GM21737 (cell line): ENCODE data around the gene TBCC.
A peak's percentile ranks its signal among the peaks of the same experiment; 100 is the strongest.

Source experiments
- ATAC-seq: cut with Tn5 transposase; IDR thresholded peaks from one replicate; pipeline ENCODE4 v1.9.1; 2021; ENCODE audit warnings: mild to moderate bottlenecking, moderate library complexity; ENCODE audit not compliant: unreplicated experiment

The TBCC gene

GRCh38 chr6:42745640-42746462 lies at the start of gene TBCC:
TBCC (minus strand) TSS chr6:42746103; CDS start chr6:42746073, 30 bp downstream.
- peak; percentile 69 for ATAC-seq

- ATAC-seq: no peak
Measured at GRCh38 chr6:42795651-42796050, 49.7 kb upstream of the TBCC start.

- no peak for ATAC-seq
Measured at GRCh38 chr6:42791706-42792320, 45.9 kb upstream of the TBCC start.

GRCh38 chr6:42790549-42791181 lies 44.8 kb upstream of the TBCC start:
- ATAC-seq: no peak

- ATAC-seq: no peak
Measured at GRCh38 chr6:42788671-42789070, 42.8 kb upstream of the TBCC start.

GRCh38 chr6:42787063-42787472 lies 41.2 kb upstream of the TBCC start:
- ATAC-seq: no peak

- no peak for ATAC-seq
Measured at GRCh38 chr6:42786525-42786985, 40.7 kb upstream of the TBCC start.

- no peak for ATAC-seq
Measured at GRCh38 chr6:42784717-42785498, 39.0 kb upstream of the TBCC start.

GRCh38 chr6:42783876-42784642 lies 38.2 kb upstream of the TBCC start:
- ATAC-seq: no peak

- ATAC-seq: peak; percentile 34
Measured at GRCh38 chr6:42783177-42783875, 37.4 kb upstream of the TBCC start.

GRCh38 chr6:42782689-42783176 lies 36.8 kb upstream of the TBCC start:
- ATAC-seq: peak; percentile 8

GRCh38 chr6:42781796-42782688 lies 36.1 kb upstream of the TBCC start, which contains the start of gene BICRAL:
BICRAL (plus strand) TSS chr6:42782052; CDS start chr6:42822023, 39,971 bp downstream.
- ATAC-seq: no peak

GRCh38 chr6:42781546-42781795 lies 35.6 kb upstream of the TBCC start:
- no peak for ATAC-seq

- ATAC-seq: no peak
Measured at GRCh38 chr6:42779521-42779920, 33.6 kb upstream of the TBCC start.

- ATAC-seq: no peak
Measured at GRCh38 chr6:42778122-42778521, 32.2 kb upstream of the TBCC start.

GRCh38 chr6:42777126-42777822 lies 31.4 kb upstream of the TBCC start:
- no peak for ATAC-seq

GRCh38 chr6:42774821-42775487 lies 29.1 kb upstream of the TBCC start:
- peak; percentile 37 for ATAC-seq
